Medulla oblongata (tissue), 1 donor: ENCODE results near the gene BCAM.
A peak's percentile ranks its signal among the peaks of the same experiment; 100 is the strongest.

Experiments used
- DNase-seq: peaks from one replicate; pipeline ENCODE4 v3.0.0-alpha.2; 2015; ENCODE audit errors: extremely low spot score

Gene BCAM

DNA sequence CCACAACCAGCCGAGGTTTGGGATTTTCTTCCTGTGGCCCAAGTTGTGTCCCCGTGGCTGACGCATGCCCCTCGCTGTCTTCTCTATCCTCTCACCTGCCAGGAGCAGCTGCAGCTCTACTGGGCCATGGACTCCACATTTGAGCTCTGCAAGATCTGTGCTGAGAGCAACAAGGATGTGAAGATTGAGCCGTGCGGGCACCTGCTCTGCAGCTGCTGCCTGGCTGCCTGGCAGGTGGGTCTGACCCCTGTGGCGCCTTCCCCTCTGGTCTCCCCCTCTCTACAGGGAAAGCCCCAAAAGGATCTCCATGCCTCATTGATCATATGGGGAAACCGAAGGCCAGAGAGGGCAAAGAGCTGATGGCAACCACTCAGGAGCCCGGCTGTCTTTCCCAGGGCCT is 16.6 kb upstream of the BCAM start:
- no peak for DNase-seq

DNA sequence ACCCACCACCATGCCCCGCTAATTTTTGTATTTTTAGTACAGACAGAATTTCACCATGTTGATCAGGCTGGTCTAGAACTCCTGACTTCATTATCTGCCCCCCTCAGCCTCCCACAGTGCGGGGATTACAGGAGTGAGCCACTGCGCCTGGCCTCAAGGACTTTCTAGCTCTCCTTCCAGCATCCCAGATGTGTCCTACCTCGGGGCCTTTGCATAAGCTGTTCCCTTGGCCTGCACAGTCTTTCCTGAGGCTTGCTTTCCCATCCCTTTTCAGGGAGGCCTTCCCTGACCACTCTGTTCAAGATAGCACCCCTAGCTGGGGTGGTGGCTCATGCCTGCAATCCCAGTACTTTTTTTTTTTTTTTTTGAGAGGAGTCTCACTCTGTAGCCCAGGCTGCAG is 14.3 kb upstream of the BCAM start:
- DNase-seq = no peak

DNA sequence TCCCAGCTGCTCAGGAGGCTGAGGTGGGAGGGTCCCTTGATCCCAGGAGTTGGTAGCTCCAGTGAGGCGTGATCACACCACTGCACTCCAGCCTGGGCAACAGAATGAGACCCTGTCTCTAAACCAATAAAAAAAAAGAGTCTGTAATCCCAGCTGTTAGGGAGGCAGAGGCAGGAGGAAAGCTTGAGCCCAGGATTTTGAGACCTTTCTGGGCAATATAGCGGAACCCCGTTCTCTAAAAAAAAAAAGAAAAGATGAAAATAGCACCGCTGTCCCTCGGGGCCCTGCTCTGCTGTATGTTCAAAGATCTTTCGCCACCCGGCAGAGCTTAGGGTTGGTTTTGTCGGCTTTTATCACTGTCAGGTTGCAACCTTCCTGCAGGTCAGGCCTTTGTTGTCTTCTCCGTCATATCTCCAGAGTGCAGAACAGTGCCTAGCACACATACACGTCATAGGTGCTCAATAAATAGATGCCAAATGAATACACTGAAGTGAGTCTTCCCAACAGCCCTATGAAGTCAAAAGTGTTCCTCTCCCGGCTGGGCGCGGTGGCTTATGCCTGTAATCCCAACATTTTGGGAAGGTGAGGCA is 13.4 kb upstream of the BCAM start:
- no peak for DNase-seq

DNA sequence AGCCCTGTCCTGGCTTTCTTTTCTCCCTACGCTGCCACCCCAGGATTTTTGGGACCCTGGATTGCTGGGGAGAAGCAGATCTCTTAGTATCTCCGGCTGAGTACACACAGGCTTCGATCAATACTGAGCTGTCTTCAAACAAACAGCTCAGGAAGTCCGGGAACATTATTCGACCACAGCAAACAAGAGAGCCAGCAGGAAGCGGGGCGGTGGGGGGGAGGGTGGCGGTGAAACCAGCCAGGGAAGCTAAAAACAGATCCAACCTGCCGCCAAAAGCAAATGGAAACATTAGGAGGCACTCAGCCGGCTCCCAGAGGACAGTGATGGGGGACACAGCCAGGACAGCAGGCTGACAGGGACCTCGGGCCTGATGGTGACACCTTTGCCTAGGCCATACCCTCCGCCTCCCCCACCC is 12.2 kb upstream of the BCAM start:
- no peak for DNase-seq

DNA sequence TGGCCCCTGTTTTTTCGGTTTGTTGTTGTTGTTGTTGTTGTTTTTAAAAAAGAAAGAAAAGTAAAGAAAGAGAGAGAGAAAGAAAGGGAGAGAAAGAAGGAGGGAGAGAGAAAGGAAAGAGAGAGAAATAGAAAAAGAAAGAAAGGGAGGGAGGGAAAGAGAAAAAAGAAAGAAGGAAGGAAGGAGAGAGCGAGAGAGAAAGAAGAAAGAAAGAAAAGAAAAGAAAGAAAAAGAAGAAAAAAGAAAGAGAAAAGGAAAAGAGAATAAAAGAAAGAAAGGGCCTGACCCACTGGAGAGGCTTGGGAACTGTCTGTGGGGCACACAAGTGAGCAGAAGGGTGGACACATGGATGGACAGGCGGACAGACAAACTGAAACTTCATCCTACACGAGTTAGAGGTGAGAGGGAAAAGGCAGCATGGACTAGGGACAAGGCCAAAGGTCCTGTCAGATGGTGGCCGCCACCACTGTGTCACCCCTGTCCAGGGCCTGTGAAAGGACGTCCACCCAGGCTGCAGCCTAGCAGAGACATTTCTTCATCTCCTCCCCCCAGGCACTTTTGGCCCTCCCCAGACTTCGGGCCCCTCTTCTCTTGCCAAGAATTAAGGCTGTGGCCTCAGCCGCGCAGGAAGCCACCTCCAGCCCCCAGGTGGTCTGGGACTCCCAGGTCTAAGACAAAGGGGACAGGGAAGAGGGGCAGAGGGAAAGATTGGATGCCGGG is 9.1 kb upstream of the BCAM start:
- no peak for DNase-seq

DNA sequence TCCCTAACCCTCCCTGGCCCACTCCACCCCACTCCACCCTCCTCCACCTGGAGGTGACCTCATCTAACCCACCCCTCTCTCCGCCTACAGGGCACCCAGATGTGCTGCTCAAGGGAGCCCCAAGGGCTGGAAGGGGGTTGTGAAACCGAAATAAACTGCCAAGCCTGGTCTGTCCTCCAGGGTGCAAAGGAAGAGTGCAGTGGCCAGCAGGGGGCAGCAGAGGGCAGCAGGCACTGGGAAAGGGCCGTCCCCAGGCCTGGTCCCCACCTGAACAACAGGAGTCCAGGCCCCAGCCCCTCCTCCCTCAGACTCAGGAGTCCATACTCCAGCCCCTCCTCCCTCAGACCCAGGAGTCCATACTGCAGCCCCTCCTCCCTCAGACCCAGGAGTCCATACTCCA is 8.4 kb upstream of the BCAM start:
- peak; percentile 64 for DNase-seq

DNA sequence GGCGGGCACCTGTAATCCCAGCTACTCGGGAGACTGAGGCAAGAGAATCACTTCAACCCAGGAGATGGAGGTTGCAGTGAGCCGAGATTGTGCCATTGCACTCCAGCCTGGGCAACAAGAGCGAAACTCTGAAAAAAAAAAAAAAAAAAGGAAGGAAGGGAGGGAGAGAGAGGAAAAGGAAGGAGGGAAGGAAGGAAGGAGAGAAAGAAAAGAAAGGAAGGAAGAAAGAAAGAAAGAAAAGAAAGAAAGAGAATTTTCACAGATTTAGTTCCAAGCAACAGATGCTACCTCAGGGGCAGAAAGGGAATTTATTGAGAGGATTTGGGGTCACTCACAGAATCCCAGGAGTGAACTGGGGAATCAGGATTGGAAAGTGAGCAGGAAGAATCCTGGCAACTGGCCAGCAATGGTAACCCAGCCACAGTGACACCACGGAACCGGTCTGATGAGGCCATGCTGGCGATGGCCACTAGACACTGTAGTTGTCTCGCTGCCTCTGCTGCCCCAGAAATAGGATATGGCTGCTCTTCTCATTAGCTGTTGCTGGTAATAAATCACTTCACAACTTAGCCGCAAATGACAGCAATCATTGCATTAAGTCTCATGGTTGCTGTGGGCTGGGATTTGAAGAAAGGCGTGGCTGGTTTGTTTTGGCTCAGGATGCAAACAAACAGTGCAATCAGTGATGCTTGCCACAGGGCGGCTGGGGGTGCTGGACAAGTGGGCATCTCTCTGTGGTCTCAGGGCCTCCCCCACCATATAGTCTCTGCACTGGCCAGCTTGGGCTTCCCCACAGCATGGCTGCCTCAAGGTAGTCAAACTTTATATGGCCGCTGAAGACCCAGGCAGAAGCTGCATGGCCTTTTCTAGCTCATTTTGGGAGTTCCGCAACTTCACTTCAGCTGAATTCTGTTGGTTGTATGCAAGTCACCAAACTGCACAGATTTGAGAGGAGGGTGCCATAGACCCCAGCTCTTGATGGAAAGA is 5.2 kb upstream of the BCAM start:
- no peak for DNase-seq

DNA sequence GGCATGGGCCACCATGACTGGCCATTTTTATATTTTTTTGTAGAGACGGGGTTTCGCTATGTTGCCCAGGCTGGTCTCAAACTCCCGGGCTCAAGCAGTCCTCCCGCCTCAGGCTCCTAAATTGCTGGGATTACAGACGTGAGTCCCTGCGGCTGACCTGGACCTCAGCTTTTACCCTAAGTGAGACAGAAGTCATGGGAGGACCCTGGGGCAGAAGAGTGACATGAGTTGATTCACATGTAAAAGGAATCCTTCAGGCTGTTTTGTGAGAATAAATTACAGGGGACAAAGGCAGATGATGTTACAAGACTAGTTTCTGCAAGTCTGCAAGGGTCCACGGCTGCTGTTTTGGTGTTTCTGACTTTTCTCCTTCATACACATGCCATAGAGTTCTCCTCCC is 2.6 kb upstream of the BCAM start:
- no peak for DNase-seq

DNA sequence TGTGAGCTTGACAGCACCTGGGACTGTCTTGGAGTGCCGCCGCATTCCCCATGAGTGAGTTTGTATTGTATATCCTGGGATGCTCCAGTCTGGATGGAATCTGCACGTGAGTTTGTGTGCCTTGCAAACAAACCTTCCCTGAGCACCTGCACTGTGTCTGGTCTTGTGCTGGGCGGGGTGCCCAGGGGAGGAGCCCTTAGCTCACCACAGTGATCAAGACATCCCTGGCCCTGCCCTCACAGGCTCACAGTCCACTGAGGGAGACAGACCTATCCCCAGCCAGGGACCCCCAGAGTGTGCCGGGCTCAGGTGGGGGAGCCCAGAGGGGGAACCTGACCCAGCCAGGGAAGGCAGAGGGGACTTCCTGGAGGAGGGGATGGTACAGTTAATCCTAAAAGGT is 1.7 kb upstream of the BCAM start:
- DNase-seq = no peak

DNA sequence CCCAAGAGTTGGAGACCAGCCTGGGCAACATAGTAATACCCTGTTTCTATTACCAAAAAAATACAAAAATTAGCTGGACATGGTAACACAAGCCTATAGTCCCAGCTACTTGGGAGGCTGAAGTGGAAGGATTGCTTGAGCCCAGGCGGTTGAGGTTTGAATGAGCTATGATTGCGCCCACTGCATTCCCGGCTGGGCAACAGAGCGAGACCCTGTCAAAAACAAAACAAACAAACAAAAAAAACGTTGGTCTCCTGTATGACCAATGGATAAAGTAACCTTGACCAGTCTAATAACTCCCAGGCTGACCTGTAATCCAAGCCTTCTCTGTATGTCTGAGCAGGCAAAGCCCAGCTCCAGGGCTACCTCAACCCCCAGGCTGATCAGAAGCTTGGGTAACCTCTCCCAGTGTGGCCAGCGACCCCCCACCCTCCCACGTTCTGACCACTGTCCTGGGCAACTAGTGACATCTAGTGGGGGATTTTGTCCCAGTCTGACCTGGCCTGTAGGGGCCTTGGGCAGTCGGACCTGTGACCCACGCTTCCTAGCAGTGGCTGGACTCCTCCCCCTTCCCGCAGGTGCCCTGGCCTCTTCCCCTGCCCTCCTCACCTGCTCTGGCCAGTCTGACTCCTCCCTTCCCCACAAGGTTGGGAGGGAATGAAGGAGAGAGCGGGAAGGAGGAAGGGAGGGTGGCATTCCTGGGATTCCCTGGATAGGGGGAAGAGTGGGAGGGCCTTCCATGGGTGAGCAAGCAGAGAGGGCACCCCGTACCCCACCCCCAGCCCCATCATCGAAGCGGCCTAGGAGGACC is 1.0 kb upstream of the BCAM start:
- DNase-seq = peak; percentile 31

DNA sequence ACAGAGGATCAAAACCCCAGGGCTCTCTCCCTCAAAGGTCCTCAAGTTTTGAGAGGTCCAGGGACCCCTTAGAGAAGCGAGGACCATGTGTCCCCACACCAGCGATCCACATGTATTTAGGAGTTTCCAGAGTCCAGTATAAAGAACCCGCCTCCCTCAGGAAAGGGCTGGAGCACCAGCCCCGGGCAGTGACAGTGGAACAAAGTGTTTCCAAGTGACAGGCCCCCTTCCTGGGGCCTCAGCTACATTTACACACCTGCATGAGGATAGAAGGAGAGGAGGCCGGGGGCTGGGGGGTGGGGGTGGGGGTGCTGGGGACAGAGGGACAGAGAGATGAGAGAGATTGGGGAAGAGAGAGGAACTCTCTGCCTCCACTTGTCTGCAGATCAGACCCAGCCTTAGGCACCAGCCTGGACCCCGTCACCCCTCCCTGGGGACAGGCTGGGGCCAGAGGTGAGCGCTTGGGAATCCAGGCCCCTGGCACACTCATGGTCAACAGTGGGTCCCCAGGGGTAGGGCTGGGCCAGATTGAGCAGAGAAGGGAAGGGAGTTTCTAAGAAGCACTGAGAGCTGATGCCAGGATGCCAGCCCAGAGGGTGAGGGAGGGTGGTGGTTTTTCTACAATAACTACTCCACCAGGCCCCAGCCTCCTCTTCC is 802 bp downstream of the BCAM start:
- DNase-seq = no peak

DNA sequence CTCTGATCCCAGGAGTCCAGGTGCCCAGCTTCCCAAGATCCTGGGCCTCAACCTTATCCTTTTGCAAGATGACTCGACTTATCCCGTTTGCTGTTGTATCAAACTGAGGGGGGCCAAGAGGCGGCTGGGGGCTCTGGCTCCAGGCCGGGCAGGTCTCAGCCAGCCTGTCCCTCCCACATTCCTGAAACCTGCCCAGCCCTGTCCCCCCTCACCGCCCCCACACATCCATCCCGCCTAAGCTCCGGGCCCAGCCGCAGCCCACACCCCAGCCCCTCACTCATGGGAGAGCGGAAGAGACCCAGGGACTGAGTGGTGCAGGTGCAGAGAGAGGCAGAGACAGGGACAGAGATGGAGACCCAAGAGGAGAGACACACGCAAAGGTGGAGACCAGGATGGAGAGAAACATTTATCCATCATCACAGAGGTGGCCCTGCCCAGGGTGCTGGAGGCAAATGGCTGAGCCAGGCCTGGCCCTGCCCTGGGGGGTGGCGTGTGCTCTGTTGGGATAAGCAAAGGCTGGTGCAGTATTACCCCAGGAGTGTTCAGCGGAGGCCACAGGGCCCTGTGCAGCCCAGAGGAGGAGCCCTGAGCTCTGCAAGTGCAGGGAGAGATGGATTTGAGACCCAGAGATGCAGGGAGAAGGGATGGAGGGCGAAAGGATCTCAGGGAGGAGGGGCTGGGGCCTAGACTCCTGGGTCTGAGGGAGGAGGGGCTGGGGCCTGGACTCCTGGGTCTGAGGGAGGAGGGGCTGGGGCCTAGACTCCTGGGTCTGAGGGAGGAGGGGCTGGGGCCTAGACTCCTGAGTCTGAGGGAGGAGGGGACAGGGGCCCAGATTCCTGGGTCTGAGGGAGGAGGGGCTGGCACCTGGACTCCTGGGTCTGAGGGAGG is 1.6 kb downstream of the BCAM start:
- no peak for DNase-seq

DNA sequence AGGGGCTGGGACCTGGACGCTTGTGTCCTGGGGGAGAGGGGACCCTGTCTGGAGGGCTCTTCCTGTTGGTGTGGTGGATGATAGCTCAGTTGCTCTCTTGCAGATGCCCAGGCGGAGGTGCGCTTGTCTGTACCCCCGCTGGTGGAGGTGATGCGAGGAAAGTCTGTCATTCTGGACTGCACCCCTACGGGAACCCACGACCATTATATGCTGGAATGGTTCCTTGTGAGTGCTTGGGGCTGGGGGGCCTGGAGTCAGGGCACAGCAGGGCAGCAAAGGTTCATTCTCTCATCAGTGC is 2.2 kb downstream of the BCAM start:
- DNase-seq = no peak

DNA sequence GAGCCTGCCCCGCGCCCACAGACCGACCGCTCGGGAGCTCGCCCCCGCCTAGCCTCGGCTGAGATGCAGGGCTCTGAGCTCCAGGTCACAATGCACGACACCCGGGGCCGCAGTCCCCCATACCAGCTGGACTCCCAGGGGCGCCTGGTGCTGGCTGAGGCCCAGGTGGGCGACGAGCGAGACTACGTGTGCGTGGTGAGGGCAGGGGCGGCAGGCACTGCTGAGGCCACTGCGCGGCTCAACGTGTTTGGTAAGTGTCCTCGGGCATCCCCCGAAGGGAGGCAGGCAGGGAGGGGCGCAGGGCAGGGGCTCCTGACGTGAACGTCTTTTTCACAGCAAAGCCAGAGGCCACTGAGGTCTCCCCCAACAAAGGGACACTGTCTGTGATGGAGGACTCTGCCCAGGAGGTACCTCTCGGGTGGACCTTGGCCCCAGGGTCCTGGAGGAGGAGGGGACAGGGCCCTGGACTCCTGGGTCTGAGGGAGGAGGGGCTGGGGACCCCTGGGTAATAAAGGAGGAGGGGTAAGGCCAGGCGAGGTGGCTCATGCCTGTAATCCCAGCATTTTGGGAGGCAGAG is 3.3 kb downstream of the BCAM start:
- DNase-seq = no peak

DNA sequence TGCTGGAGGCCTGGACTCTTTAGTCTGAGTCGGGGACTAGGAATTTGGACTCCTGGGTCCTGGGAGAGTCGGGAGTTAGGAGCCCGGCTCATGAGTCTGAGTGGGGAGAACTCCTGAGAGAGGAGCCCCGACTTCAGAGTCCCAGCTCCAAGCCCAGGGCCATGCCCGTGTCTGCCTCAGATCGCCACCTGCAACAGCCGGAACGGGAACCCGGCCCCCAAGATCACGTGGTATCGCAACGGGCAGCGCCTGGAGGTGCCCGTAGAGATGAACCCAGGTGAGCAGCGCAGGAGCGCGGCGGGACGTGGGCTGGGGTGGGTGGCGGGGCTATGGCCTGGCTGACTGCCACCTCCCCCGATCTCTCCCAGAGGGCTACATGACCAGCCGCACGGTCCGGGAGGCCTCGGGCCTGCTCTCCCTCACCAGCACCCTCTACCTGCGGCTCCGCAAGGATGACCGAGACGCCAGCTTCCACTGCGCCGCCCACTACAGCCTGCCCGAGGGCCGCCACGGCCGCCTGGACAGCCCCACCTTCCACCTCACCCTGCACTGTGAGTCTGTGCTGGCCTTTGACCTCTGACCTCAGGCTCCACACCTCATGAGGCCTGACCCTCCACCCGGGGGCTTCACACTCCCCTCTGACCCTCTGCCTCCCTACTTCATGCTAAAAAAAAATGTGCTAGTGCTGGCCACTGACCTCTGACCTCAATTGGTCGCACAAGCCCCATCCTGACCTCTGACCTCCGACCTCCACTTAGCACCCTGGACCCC is 4.4 kb downstream of the BCAM start:
- no peak for DNase-seq

DNA sequence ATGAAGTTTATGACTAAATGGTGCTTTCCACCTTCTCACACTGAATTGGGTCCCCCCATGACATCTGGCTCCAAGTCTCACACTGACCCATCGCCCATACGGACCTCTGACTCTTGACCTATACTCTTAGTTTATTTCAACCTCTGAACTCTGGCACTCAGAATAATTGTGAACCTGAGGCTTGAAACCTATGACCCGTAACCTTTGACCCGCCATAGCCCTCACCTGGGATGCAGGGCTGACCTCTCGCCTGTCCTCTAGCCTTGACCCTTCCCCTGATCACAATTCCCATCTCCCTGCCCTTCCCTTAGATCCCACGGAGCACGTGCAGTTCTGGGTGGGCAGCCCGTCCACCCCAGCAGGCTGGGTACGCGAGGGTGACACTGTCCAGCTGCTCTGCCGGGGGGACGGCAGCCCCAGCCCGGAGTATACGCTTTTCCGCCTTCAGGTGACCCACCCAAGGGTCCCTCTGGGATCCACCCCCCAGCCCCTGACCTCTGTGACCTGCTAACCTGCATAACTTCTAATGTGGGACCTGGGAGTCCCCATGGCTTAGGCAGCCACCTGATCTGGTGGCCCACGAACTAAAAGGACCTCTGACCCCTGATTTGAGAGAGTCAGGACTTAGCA is 5.1 kb downstream of the BCAM start:
- DNase-seq = no peak

DNA sequence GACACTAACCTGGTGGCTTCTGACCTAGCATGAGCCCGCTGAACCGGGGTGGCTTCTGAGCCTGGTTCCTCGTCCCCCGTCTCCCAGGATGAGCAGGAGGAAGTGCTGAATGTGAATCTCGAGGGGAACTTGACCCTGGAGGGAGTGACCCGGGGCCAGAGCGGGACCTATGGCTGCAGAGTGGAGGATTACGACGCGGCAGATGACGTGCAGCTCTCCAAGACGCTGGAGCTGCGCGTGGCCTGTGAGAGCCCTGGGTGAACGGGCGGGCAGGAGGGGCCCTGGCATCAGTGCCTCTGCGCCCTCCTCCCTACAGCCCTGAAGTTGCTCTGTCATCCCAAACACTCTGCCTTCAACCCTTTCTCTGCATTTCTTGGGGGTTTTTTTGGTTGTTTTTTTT is 5.6 kb downstream of the BCAM start:
- DNase-seq = no peak

DNA sequence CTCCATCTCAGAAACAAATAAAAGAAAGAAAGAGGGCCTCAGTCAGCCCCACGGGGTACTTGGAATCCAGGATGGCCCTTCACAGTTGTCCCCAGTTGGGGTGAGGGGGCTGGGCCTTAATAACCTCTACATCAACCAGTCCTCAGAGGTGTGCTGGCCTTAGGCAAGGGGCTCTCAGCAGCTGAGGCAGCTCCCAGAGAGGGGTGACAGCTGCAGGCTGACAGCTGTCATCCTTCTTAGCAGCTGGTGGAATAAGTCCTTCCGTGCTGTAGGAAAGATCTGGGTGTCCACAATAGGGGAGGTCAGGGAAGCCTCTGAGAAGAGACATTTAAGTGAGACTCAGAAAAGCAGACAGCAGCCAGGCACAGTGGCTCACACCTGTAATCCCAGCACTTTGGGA is 7.4 kb downstream of the BCAM start:
- no peak for DNase-seq
